ENCODE measurements around the gene GCAT.

DNA sequence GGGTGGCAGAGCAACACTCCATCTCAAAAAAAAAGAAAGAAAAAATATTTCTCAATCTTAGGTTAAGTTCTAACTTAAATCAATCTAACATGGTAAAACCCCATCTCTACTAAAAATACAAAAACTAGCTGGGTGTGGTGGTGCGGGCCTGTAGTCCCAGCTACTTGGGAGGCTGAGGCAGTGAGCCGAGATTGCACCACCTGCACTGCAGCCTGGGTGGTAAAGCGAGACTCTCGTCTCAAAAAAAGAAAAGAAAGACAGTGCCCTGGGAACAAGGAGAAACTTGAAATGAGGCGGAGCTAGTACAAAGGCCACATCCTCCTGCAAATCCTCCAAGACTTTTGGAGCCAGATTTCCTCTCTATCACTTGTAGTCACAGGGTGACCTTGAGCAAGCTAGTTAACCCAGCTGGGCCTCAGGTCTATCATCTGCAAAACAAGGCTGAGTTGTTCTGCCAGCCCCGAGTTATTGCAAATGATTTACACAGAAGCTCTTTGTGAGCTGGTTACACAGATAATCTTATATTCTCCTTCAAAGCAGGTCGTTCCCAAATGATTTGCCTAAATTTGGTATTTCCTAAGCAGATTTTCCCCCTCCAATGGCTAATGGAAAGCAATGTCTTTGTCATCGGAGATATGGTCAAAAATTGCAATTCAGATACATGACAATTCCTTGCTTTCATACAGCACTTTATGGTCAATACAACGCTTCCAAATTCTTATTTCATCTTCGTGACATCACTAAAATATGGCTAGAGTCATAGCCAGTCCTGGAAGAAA lies 34.5 kb downstream of the GCAT start:
- TF ChIP-seq, protein P1, sequence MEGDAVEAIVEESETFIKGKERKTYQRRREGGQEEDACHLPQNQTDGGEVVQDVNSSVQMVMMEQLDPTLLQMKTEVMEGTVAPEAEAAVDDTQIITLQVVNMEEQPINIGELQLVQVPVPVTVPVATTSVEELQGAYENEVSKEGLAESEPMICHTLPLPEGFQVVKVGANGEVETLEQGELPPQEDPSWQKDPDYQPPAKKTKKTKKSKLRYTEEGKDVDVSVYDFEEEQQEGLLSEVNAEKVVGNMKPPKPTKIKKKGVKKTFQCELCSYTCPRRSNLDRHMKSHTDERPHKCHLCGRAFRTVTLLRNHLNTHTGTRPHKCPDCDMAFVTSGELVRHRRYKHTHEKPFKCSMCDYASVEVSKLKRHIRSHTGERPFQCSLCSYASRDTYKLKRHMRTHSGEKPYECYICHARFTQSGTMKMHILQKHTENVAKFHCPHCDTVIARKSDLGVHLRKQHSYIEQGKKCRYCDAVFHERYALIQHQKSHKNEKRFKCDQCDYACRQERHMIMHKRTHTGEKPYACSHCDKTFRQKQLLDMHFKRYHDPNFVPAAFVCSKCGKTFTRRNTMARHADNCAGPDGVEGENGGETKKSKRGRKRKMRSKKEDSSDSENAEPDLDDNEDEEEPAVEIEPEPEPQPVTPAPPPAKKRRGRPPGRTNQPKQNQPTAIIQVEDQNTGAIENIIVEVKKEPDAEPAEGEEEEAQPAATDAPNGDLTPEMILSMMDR (IDR thresholded peaks at IDR 0.05), result no peak
- TF ChIP-seq POLR2A (IDR thresholded peaks at IDR 0.05; ENCODE audit: low read depth), result no peak
- no peak for TF ChIP-seq POLR2AphosphoS5 (IDR thresholded peaks at IDR 0.05)

Measured in esophagus muscularis mucosa (tissue), 3 donors.